ENCODE data around the gene NIPSNAP2. TPM values are rescaled to one million over a fixed set of nuclear protein-coding genes. Genes with fewer than 3 reads are reported as not detected.
"Not testable (repeated sequence)": the region's sequence is repeated elsewhere in the genome, so short reads cannot be mapped to it uniquely, and the experiment has no call there.

NIPSNAP2 gene
- total RNA-seq, 2 donors from 2014 or later, result 32.2 to 67.5 TPM

DNA sequence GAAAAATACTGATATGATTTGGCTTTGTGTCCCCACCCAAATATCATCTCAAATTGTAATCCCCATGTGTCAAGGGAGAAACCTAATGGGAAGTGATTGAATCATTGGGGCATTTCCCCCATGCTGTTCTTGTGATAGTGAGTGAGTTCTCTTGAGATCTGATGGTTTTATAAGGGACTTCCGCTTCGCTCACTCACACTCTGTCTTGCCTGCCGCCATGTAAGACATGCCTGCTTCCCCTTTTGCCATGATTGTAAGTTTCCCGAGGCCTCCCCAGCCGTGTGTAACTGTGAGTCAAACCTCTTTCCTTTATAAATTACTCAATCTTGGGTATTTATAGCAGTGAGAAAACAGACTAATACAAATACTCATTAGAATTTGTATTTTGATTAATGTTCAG lies 17.8 kb upstream of the NIPSNAP2 start:
- no peak overlapping the region for H3K4me3 ChIP-seq
- H3K9ac ChIP-seq (ENCODE audit: low read depth in 2 of 2, low read length in 2 of 2), result no peak overlapping the region
- TF ChIP-seq, protein P1, sequence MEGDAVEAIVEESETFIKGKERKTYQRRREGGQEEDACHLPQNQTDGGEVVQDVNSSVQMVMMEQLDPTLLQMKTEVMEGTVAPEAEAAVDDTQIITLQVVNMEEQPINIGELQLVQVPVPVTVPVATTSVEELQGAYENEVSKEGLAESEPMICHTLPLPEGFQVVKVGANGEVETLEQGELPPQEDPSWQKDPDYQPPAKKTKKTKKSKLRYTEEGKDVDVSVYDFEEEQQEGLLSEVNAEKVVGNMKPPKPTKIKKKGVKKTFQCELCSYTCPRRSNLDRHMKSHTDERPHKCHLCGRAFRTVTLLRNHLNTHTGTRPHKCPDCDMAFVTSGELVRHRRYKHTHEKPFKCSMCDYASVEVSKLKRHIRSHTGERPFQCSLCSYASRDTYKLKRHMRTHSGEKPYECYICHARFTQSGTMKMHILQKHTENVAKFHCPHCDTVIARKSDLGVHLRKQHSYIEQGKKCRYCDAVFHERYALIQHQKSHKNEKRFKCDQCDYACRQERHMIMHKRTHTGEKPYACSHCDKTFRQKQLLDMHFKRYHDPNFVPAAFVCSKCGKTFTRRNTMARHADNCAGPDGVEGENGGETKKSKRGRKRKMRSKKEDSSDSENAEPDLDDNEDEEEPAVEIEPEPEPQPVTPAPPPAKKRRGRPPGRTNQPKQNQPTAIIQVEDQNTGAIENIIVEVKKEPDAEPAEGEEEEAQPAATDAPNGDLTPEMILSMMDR (IDR thresholded peaks at IDR 0.05), result no peak
- H3K9me3 ChIP-seq, result no peaks in the 10 kb centered on the region
- H3K4me1 ChIP-seq, result no peaks in the 10 kb centered on the region
- H3K36me3 ChIP-seq, result no peaks in the 10 kb centered on the region
- intact Hi-C loops (cut with DNase I), result loop anchor here (10.0 kb wide), 1 partner anchor 52 kb away; no protein-coding TSS in a partner anchor
- H3K27me3 ChIP-seq, result no peaks in the 10 kb centered on the region
- no peak for DNase-seq
- no peak overlapping the region for H3K27ac ChIP-seq

DNA sequence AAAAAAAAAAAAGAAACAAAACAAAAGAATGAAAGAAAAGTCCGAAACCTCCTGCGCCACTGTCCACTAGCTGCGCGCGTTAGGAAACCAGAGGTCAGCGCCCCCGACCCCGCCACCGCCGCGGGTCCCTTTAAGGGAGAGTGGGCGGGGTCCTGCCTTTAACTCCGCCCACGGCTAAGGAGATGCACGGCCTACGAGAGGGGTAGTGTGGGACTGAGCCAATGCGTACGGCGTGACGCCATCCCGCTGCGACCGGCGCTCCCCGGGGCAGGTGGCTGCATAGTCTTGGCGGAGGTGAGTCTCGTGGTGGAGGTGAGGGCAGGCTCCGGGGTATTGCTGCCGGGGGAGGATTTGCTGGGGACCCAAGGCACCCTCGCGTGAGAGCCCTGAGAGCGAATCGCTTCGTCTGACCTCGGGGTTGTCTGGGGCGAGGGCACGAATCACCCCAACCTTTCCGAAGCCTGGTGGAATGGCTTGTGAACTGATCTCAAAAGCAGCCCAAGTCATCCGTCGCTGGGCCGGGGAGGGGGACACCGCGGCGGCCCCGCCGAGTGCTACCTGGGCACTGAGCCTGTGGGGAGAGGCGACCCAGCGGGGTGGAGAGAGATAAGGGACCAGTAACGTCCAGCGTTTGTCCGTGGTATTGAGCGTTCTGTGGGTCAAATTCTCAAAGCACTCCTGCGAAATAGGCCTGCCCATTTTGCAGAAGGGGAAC lies 12.6 kb upstream of the NIPSNAP2 start, which contains the start of gene MRPS17:
Gene MRPS17 (plus strand): TSS at position 241 of the 715 bp plus-strand sequence. CDS start 1,319 bp downstream, outside the sequence.
- Histone ChIP-seq H3K4me3 (peak within 1 kb of the TSS; percentile 86), H3K36me3 (no peaks in the 10 kb centered on the region), H3K4me1 (no peaks in the 10 kb centered on the region), H3K9me3 (no peaks in the 10 kb centered on the region), H3K9ac (ENCODE audit: low read depth in 2 of 2, low read length in 2 of 2) (peak within 1 kb of the TSS; percentile 84 to 91), H3K27me3 (no peaks in the 10 kb centered on the region), H3K27ac (peak within 1 kb of the TSS; percentile 19)
- peak; percentile 96 for DNase-seq
- TF ChIP-seq, protein P1 (IDR thresholded peaks at IDR 0.05), result no peak
- intact Hi-C loops (cut with DNase I), result no loop called here

DNA sequence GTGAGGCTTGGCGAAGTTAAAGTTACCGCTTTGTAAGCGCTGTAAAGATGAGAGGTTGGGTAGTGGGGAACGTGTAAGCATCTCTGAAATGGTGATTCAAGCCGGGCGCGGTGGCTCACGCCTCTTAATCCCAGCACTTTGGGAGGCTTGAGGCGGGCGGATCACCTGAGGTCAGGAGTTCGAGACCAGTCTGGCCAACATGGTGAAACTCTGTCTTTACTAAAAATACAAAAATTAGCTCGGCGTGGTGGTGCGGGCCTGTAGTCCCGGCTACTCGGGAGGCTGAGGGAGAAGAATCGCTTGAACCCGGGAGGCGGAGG lies 12.1 kb upstream of the NIPSNAP2 start:
- H3K27me3 ChIP-seq; H3K9me3 ChIP-seq; DNase-seq; intact Hi-C loops (cut with DNase I); H3K36me3 ChIP-seq; H3K4me1 ChIP-seq: not testable (repeated sequence)
- Histone ChIP-seq H3K4me3 (peak overlapping the region; percentile 86), H3K9ac (ENCODE audit: low read depth in 2 of 2, low read length in 2 of 2) (peak overlapping the region; percentile 84 to 91), H3K27ac (peak overlapping the region; percentile 19)

DNA sequence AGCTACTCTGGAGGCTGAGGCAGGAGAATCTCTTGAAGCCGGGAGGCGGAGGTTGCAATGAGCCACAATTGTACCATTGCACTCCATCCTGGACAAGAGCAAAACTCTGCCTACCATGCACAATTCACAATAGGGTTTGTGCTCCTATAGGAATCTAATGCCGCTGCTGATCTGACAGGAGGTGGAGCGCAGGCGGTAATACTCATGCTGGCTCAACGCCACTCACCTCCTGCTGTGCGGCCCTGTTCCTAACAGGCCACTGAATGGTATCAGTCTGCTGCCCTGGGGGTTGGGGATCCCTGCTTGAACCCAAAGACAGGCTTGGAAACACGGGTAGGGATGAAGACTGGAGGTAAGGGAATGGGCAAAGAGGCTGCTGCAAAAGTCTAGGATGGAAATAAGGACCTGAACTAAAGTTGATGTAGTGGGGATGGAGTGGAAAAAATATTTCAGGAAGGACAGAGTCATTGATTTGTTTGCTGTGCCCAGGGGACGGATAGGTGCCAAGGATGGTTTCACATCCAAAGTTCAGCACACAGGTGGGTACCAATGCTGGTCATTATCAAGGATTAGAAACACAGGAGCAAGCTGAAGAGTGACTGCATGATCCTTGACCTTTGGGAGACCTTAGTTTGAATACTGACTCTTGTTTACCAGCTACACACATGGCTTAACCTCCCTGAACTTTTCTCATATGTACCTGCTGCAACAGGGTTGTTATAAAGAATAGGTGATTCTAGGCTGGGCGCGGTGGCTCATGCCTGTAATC lies 10.5 kb upstream of the NIPSNAP2 start:
- H3K36me3 ChIP-seq, result no peaks in the 10 kb centered on the region
- no peaks in the 10 kb centered on the region for H3K9me3 ChIP-seq
- no peaks in the 10 kb centered on the region for H3K27me3 ChIP-seq
- H3K9ac ChIP-seq (ENCODE audit: low read depth in 2 of 2, low read length in 2 of 2), result no peak overlapping the region
- no peaks in the 10 kb centered on the region for H3K4me1 ChIP-seq
- TF ChIP-seq, protein P1 (IDR thresholded peaks at IDR 0.05), result no peak
- no peak overlapping the region for H3K4me3 ChIP-seq
- no peak for DNase-seq
- intact Hi-C loops (cut with DNase I), result no loop called here
- H3K27ac ChIP-seq, result no peak overlapping the region

DNA sequence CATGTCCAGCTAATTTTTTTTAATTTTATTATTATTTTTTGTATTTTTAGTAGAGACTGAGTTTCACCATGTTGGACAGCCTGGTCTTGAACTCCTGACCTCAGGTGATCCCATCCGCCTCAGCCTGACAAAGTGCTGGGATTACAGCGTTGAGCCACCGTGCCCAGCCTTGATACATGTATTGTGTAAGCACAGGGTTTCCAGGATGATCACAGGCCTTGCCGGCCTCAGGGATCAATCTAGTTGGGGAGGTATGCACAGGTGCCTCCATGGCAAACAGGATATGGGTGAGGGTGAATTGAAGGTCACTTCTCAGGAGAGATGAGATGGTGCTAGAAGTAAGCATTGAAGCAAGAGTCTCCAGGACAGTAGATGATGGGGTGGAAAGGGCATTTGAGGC lies 7.2 kb upstream of the NIPSNAP2 start:
- no peak for DNase-seq
- no peak overlapping the region for H3K9ac ChIP-seq (ENCODE audit: low read depth in 2 of 2, low read length in 2 of 2)
- H3K4me3 ChIP-seq, result no peak overlapping the region
- no peak overlapping the region for H3K27ac ChIP-seq
- no peaks in the 10 kb centered on the region for H3K9me3 ChIP-seq
- no peaks in the 10 kb centered on the region for H3K36me3 ChIP-seq
- TF ChIP-seq, protein P1 (IDR thresholded peaks at IDR 0.05), result no peak
- intact Hi-C loops (cut with DNase I), result no loop called here
- no peaks in the 10 kb centered on the region for H3K4me1 ChIP-seq
- H3K27me3 ChIP-seq, result no peaks in the 10 kb centered on the region

DNA sequence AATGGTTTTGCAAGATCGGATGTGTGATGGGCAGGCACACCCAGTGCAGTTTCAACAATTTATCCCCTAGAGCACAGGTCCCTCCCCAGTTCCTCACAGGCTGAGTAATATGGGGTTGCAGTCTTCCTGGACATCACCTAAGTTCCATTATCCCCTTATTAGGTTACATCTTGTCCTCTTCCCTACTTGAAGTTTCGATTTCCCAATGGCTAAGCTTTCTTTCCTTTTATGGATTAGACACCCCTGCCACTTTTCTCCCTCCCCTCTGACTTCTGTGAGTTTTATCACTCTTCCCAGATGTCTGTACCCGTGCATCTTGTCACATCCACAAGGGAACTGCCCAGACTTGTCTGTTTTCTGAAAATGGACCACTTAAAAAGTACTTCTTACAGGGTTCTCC lies 2.4 kb upstream of the NIPSNAP2 start:
- Histone ChIP-seq H3K27ac (no peak overlapping the region), H3K27me3 (no peaks in the 10 kb centered on the region), H3K9ac (ENCODE audit: low read depth in 2 of 2, low read length in 2 of 2) (no peak overlapping the region), H3K9me3 (no peaks in the 10 kb centered on the region), H3K36me3 (no peaks in the 10 kb centered on the region), H3K4me3 (no peak overlapping the region), H3K4me1 (peaks cover 5% of the 10 kb centered on the region)
- intact Hi-C loops (cut with DNase I), result loop anchor here (10.0 kb wide), 1 partner anchor 317 kb away; no protein-coding TSS in a partner anchor
- TF ChIP-seq, protein P1 (IDR thresholded peaks at IDR 0.05), result no peak
- no peak for DNase-seq

All from colonic mucosa (tissue), 4 donors.